NB4 (cell line): ENCODE measurements around the gene NUDT16.
"Not testable (repeated sequence)": the region's sequence is repeated elsewhere in the genome, so short reads cannot be mapped to it uniquely, and the experiment has no call there.

Experiments
- CTCF ChIP-seq: IDR thresholded peaks from one replicate; pipeline ENCODE4 v1.5.1; 2012; ENCODE audit warnings: low read depth, low read length
- MAX ChIP-seq: IDR thresholded peaks from 2 replicates; pipeline ENCODE4 v1.6.1; 2011; ENCODE audit warnings: low read depth, low read length
- MYC ChIP-seq: IDR thresholded peaks from 2 replicates; pipeline ENCODE4 v1.6.1; 2011; ENCODE audit warnings: low read depth, low read length
- POLR2A ChIP-seq: IDR thresholded peaks from 2 replicates; pipeline ENCODE4 v1.6.1; 2011; ENCODE audit warnings: mild to moderate bottlenecking; ENCODE audit not compliant: insufficient read length; ENCODE audit errors: extremely low read depth

DNA sequence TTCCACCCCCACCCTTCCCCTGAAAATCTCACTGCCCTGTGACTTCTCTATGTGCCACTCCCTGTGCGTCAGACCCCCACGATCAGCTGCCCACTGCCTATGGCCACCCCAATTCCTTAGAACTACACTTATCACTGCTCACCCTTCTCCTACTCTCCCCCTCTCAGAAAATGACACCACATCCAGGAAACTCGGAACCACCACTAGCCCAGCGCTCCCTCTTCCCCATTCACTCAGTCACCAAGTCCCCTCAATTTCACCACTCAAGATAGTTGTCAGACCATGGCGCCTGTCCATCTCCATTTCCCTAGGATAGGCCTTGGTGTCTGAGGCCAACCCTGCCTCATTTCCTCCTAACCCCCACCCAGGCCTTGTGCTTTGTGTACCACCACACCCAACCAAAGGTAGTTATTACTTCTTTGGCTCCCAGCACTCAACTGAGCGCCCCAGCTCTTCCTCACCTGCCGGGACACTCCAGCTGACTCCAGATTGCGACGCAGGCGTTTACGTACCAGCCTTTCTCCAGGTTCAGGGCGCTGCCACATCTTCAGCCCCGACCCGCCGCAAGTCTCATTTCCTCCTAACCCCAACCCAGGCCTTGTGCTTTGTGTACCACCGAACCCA, 641 bp upstream of the NUDT16 start:
- not testable (repeated sequence) for TF ChIP-seq CTCF, POLR2A, MAX, MYC
